HEK293T (cell line): Measurements from ENCODE around the gene ATG13.

Source experiments
- BHLHE40 ChIP-seq: fragments of 450-650 bp; IDR thresholded peaks from 2 replicates; pipeline ENCODE4 v1.6.1; 2016; ENCODE audit warnings: mild to moderate bottlenecking, moderate library complexity, borderline replicate concordance
- TARDBP ChIP-seq: fragments of 450-650 bp; IDR thresholded peaks from 2 replicates; pipeline ENCODE4 v1.6.1; 2016

DNA sequence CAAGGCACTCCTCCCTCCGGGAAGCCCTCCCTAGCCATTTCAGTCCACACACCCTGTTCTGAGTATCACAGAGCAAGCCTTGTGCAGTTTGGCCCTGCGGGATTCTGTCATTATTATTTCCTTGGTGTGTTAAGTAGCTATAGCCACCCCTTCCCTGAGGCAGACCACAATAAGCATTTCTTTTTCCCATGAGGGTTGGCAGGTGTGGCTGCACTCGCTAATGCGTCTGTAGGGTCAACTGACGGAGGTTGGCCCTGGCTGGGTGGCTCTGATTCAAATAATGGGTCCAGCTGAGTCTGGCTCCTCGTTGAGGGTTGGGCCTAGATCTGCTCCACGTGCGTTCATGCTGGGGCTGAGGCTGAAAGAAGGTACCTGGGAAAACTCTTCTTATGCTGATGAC, 106.7 kb downstream of the ATG13 start:
- TF ChIP-seq BHLHE40 (no peak), TARDBP (no peak)
